T-helper 2 cell (primary cell): ENCODE measurements around the gene MET.

ENCODE experiments used
- DNase-seq, 5 experiments: peaks; one replicate each; pipeline versions ENCODE4 v3.0.0 to v3.0.0-alpha.2; 2012 to 2022

Gene MET

DNA sequence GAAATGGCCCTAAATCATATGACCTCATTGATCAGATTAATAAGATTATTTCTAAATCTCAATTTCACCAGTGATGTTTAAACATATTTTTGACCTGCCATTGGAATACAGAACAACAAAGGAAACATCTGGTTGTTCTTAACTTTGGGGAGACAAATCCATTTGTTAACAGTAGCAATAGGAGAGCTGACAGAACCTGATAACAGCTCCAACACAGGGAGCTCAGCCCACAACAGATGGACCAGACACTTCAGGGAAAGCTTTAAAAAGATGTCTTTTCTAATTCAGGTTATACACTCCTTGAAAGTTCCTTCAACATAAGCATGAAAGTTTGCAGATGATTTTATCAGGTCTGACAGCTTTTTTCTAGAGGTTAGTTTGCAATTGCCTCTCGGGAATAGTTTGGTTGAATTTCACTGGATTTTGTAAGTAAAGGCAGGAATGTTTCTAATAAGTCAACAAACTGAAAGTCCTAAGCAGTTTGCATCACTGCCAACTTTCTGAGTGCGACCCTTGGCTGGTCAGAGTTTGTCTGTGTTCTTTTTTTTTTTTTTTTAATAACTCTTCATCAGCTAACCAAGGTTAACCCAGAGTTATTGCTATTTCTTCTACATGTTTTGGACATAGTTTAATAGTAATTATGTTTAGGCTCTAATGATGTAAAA lies 6.5 kb upstream of the MET start:
- no peak for DNase-seq

DNA sequence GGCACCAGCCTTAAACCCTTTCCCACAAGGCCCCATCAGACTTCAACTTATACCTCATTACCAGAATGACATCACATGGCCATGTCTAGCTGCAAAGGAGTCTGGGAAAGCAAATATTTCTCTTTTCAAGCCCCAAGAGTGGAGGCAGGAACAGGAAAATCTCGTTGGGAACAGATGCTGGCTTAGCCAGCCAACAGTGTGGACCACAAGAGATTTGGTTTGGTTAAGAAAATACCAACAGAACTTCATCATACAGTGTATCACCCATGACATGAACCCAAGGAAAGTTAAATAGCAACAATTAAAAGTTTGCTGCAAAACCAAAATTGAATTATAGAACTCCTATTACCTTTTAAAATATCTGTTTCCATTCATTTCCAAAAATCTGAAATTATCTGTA lies 2.2 kb upstream of the MET start:
- DNase-seq = no peak

DNA sequence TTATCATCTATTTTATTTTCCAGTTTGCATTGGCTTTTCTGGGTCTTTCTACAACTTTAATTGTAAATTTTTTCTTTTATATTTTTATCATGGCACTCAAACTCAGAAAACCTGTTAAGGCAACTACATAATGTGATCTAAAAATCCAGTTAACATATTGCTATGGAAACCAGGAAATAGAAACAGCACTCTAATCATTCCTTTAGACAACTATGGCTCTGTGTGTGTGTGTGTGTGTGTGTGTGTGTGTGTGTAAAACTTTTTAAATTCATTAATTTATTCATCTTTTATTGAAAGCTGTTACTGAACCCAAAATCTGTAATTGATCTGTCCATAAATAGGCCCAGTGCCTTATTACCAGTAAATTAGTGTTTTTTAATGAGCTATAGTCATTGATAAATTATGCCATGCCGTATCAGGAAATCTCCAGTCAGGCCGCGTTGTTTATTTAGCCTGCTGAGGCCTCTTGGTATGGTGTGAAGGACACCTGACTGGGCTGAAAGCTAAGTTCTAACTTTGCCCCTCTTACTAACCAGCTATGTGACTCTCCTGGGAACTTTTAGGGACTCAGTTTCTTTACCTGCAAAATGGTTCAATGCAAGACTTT lies 1.5 kb upstream of the MET start:
- no peak for DNase-seq

DNA sequence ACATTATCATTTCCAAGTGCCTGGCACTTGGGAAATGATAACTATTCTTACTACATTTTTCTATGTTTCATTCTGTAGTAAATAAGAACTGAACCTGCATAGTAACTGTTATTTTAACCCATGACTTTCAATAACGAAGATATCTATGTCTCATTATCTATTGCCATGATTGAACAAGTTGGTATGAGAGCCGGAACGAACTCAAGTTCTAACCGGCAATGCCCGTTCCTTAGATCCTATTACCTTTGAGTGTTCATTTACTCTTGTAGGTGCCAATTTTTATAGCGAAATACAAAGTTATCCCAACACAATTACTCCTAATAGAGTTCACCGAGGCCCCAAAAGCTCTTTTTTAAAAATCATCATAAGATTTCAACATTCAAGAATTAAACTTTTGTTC lies 885 bp upstream of the MET start:
- DNase-seq = no peak

DNA sequence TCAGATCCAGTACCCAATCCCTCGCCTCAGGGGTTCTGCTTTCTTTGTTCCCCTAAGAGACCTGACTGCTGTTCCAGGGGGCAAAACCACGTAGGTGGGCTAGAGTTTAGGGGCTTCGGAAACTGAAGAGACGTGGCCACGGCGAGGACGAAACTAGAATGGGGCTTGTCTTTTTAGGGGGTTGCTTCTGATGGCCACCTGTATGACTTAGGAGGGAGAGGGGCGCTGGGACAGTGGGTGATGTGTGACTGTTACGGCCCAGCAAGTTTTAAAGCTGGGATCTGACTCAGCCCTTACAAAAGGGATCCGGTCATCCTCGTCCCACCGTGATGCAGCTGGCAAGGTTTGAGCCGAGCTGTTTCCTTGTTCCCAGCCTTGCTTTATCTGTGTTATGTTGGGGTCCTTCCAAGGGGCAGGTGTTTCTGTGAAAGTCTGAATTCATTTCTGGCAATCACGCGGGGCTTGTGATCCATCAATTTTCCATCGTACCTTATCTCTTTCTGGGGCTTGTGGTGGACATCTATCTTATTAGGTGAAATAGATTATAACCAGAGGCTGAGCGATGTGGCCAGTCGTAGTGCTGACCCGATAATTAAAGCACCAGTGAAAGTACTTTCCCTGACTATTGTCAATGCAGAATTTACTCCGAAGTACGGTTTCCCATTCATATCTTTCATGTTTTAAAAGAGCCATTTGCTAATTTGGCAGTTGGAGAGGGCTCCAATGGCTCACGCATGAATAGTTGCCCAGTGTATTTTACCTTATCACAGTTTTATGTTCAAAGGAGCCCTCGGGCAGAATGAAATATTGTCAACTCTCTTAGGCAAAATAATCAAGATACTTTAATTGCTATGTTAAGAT lies 830 bp downstream of the MET start:
- no peak for DNase-seq

DNA sequence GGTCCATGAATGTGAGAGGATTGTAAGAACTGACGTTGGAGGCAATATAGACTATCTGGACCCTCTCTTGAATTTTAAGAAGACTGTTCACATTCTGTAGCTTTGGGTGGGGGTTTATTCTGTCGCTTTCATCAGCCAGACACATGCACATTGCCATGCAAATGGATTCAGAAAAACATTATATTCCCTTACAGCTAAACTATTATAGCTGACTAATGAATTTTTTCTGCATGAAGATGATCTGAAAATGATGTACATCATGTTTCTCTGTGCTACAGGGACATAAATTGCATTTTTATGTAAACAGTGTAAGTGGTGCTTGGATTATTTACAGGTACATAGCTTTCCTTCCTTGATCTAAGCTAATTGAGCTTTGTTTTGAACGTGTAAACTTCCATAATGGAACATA lies 1.5 kb downstream of the MET start:
- no peak for DNase-seq

DNA sequence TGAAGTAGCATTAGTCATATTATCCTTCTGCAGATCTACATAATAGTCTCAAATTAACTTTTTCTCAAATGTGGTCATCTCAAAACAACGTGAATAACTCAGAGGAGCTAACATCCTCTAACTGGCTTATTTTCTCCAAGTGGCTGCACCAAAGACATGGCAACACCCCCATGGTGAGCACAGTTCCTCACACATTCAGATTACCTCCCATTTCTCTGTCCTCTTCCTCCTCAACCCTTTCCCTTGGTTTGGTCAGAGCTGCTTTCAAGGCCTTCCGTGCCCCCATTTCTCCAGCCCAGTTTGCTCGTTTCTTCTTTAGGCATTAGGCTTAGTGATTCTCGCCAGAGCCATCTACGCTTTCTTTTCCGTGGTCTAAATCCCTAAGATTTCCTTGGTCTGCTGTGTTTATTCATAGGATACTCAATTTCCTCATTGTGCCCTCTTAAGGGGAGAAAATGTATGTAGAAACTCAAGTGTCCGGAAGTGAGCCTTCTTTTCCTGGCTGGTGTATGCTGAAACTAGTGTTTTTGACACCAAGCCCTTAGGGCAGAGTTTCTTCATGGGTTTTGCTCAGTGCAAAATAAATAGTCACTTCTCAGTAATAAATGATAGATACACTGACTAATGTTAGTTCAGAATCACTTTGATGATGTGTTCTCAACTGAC lies 2.6 kb downstream of the MET start:
- no peak for DNase-seq

DNA sequence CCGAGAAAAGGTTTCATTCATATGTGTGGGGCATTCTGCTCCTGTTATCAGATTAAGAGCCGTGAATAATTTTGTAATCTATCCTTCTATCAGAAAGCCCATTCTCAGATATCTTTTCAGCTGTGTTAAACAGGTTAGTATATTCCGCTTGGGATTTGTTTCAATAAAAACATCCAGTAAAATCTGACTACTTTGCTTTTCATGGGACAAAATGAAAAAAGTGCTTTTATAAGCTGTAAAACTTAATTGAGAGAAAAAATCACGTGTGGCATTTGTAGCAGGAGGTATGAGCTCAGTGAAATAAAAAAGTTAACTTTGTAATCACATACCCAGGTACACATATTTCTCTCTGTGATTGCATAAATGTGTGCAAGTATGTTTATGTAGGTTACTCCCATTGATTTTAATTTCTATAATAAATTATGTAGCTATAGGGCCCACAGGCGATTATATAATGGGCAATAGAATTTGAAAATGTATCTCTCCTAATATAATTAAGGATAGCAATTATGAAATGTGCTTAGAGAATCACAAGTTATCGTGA lies 3.9 kb downstream of the MET start:
- no peak for DNase-seq

DNA sequence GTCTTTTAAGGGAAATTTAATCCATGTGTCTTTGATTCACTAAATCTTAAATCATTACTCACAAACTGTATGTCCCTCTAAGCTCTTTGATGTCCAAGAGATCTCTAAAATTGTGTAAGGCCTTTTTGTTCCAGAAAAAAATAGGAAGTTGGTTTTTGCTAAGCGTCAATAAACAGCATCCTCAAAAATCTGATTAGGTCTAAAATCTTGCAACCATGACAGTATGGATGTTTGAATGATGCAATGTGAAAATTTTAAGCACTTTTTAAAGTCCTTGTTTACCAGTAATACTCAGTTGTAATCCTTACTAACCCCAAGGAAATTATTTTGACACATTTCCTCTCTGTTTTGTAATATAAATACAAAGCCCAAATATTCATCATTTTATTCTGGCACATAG lies 6.8 kb downstream of the MET start:
- DNase-seq = no peak

DNA sequence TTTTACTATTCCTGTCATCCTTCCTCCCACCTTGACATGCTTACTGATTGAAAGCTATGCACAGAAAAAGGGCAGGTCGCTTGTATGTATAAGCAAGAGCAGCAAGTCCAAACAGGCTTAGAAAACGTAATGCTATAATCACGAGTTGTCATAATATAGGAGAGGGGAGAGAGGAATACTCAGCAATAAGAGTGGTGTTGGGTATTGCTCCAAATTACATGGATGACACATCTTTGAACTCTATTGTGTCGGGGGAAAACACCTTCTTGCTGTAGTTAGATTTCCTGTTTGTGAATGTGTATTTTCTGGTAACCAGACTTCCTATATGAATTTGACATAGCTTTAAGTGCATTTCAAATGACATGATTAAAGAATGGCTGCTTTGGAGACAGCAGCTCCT lies 7.5 kb downstream of the MET start:
- peak in 1 of 5 experiments; percentile 56 for DNase-seq

DNA sequence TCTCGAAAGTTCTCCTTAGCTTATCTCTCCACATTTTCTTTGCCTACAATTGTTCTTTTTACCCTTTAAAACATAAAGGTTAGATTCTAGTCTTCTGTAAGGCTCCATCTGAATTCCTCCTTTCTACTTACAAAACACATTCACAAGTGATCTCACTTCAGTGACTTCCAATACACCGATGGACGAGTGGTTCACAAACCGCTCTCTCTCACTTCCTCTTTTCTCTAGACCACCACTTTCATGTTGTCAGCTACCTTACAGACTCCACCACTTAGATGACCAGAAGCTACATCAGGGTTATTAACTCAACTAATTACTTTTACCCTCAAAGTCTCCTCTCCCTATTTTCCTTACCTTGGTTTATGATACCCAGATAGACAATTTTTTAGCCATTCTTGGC lies 11.8 kb downstream of the MET start:
- DNase-seq = no peak

DNA sequence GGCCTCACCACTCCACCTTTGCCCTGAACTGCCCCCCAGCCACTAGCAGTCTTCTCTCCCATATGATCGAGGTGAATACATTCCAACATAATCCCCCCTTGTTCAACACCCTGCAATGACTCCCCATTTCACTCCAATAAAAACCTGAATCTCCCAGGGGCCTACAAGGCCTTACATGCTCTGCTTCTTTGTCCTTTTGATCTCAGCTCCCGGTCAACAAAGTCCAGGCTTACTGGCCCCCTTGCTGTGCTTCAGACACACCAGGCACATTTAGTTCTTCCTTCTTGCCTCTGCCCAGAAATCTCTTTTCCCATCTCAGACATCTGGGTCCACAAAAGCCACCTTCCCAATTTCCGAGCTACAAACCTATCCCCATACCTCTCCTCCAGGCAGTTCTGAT lies 14.0 kb downstream of the MET start:
- no peak for DNase-seq

DNA sequence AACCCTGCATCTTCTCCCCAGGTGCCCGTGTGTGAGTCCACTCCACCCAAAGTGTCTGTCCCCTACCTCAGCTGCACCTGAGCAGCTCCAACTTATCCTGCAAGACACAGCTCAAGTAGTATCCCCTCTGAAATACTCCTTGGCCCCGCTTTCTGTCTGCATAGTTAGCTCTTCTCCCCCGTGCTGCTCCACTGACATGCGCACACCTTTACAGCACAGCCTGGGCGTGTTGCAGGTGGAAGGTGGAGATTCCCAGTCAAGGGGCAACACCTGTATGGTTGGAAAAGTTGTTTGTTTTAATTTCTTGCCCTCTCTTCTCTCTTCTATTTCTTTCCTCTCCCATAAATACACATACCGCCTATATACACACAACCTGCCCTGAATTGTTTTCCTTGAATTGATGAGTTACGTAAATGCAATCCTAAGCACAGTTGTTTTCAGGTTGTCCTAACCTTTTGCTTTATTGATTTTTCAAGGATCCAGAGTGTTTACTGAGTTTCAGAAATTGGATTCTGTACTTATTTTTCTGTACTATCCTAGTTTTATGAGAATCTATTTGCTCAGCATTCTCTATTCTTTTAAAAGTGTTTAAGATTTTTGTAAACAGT lies 14.9 kb downstream of the MET start:
- DNase-seq = no peak

DNA sequence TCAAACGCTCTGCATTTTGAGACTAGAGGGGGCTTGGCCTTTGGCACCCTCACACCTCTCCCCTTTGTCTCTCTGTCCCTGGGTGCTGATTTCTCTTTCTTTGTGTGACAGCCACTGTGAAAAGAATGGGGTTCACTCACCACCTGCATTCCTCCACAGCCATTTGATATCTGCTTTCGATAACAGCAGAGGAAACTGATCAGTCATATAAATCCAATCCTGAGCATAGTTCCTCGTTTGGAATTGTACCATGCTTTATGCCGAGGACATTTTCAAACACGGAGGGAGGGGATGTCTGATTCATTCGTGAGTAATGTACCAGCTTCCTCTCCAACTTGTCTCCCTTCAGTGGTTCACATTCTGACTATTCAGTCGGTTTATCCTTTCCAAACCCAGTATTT lies 15.8 kb downstream of the MET start:
- no peak for DNase-seq

DNA sequence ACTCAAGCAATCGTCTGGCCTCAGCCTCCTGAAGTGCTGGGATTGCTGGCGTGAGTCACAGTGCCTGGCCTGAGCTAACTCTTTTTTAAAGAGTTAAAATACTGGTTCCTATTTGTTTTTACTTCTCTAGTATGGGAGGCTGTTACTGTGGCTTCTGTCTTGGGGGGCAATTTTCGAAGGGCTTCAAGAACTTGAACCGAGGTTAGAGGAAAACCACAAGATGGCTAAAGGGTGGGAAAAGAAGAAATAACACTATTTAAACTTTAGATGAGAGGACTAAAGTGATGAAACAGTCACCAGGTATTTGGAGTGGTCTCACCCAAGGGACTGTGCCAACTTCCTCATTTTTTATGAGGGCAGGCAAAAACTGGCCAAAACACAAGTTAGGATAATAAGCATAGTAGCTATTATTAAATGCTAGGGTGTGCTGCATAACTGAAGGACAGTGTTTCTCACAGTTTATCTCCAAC lies 17.8 kb downstream of the MET start:
- no peak for DNase-seq

DNA sequence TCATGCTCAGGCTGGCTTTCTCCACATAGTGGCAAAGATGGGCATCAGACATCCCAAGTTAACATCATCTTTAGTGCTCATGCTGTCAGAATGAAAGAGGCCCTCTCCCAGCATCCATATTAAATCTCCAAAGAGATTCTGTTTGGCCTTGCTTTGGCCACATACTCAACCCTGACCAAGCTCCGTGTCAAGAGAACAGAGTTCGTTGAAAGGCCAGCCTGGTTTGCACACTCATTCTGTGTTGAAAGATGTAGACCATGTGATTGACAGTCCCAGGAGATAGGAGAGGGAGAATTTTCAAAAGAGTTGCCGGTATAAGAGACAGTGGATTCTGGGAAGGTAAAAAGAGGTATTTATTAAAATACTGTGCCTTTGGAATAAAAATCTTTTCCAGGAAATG lies 19.7 kb downstream of the MET start:
- DNase-seq = no peak

DNA sequence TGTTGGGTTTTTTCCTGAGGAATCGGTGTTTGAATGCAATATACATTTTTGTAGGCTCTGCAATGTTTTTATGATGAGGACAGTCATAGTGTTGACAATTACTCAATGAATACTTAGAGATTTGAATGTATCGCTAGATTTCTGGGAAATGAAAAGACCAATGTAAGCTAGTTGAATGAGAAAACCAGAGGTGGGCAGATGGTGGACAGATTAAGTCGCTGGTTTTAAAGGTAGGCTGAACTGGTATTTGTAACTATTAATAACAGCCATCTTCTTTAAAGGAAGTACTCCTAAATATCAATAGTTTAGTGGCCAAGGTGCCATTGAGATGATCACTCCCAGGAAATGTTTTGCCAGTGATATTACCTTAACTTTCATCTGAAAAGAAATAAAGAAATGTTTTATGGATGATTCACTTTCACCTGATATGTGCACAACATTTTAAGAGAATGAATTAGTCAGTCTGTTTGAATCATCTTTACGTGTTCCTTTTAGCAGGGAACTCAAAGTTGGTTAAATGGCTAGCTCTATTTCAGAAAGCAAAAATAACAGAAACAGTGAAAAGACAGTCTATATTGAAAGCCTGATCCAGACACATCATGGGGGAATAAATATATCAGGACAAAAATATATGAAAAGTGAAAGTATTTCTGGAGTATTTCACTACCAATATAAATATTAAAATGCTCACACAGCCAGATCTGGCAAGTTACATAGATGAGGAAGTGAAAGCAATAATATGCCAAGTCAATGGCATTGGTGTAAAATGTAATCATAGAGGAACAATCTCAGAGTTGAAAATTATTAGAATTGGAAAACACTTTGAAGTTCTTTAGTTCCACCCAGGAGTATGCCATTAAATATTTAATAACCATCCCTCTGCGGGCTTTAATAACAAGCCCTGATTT lies 20.7 kb downstream of the MET start:
- DNase-seq = no peak

DNA sequence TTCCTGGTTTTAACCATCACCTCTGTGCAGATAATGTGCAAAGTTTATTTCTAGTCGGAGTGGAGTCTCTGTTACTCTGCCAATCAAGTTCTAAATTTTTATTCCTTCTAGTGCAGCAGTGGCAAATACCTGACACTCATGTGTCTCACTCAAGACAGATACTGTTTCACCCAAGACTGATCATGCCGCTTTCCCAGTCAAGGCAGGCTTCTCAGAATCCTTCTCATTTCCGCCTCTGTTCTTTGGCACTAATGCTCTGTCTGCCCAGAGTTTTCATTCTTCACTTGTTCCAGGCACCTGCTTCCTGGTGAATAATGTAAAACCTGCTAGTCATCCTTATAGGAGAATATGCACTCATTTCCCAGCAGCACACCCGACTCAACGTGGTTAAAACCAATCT lies 24.7 kb downstream of the MET start:
- no peak for DNase-seq

DNA sequence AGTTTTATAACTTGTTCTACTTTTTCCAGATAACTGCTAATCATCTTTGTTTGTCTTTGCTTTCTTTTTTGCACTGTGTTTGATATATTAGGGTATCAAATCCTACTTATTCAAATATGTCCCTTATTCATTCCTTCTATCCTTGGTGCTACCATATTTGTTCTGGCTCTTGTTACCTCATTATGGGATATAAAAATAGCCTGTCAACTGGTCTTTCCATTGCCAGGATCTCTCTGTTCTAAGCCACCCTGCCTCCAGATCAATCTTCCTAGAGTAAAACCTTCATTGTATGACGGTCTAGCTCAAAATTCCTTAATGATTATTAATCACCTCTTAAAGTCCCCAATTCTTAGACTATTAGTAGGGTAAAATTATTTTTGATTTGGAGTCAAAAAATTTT lies 25.2 kb downstream of the MET start:
- no peak for DNase-seq

DNA sequence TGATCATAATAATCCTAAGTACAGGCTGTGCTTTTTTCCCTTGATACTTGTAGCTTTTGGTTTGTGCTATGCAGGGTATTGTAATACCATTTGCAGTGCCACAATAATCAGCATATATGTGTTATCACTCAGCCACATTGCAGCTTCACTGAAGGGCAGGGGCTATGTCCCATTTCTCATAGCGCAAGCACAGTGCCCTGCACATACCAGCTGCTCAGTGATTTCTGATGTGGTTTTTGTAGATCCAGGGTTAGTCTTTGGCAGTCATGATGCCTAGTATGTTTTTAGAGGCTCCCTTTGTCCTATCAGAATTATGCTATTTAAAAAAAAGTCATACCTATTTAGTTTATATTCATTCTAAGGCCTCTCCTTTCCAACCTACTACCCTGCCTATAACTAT lies 25.8 kb downstream of the MET start:
- no peak for DNase-seq

DNA sequence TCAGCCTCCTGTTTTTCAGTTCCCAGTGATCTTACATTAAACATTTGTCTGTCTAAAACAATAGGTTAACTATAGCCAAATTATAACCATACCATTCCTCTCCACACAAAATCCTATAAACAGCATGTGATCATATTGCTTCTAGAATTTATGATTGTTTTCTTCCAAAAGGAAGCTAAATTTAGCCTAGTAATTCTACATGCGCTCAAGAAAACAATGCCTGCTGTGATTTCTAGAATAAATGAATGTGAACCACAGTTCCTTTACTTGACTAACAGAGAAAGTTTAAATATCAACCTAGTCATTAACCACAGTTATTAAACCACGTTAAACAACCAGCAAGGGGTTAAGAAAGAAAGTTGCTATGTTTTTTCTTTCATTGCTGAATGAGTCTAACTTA lies 26.4 kb downstream of the MET start:
- DNase-seq = no peak
